HAP-1 (cell line): Measurements from ENCODE around the gene PGLYRP2.

ENCODE experiments used
- DNase-seq, 2 experiments: peaks; one replicate each; pipeline ENCODE4 v3.0.0-alpha.2; 2016 to 2020; ENCODE audit warnings: low spot score in 2 of 2
- H3K27me3 ChIP-seq: fragments of 250-450 bp; sonication (Bioruptor Pico); 2 replicates; pipeline ENCODE4 v1.5.1; 2020; ENCODE audit warnings: low read depth, mild to moderate bottlenecking, moderate library complexity
- H3K36me3 ChIP-seq: fragments of 250-450 bp; sonication (Bioruptor Pico); replicated peaks from 2 replicates; pipeline ENCODE4 v1.5.1; 2020; ENCODE audit warnings: mild to moderate bottlenecking
- H3K4me1 ChIP-seq: fragments of 250-450 bp; sonication (Bioruptor Pico); 2 replicates; pipeline ENCODE4 v1.5.1; 2020; ENCODE audit warnings: mild to moderate bottlenecking
- H3K4me3 ChIP-seq: fragments of 250-450 bp; sonication (Bioruptor Pico); 2 replicates; pipeline ENCODE4 v1.5.1; 2020; ENCODE audit warnings: mild to moderate bottlenecking, moderate library complexity
- H3K9me3 ChIP-seq: fragments of 250-450 bp; sonication (Bioruptor Pico); 2 replicates; pipeline ENCODE4 v1.5.1; 2020; ENCODE audit warnings: mild to moderate bottlenecking, moderate library complexity
- in situ Hi-C: fragments of 300-500 bp; cut with MboI; formaldehyde crosslinking; loops from 3 replicates; pipeline ENCODE4 v1.14.3; 2020; ENCODE audit warnings: low sequenced_read_pairs, inconsistent platforms, mixed read lengths

Gene PGLYRP2

GRCh38 chr19:15433519-15434069 is 45.7 kb downstream of the PGLYRP2 start:
- Histone ChIP-seq H3K27me3 (no peaks in the 10 kb centered on the region), H3K4me1 (peaks cover 6% of the 10 kb centered on the region; the same call in 1 of the 2 replicates), H3K36me3 (no peaks in the 10 kb centered on the region; the same call in none of the 2 replicates), H3K9me3 (no peaks in the 10 kb centered on the region), H3K4me3 (peak overlapping the region; percentile 65)
- in situ Hi-C loops, result no loop called here
- no peak for DNase-seq

- in situ Hi-C loops, result no loop called here
- H3K27me3 ChIP-seq, result no peaks in the 10 kb centered on the region
- H3K4me3 ChIP-seq, result peak overlapping the region; percentile 65
- peaks cover 6% of the 10 kb centered on the region; the same call in 1 of the 2 replicates for H3K4me1 ChIP-seq
- H3K36me3 ChIP-seq, result no peaks in the 10 kb centered on the region; the same call in none of the 2 replicates
- peak; percentile 73 to 95 for DNase-seq
- no peaks in the 10 kb centered on the region for H3K9me3 ChIP-seq
These were observed 46.4 kb downstream of the PGLYRP2 start for GRCh38 chr19:15432629-15433518.

- peak in 1 of 2 experiments; percentile 32 for DNase-seq
- Histone ChIP-seq H3K4me1 (peaks cover 6% of the 10 kb centered on the region; the same call in 1 of the 2 replicates), H3K4me3 (peak overlapping the region; percentile 83), H3K36me3 (peaks cover 8% of the 10 kb centered on the region), H3K27me3 (no peaks in the 10 kb centered on the region), H3K9me3 (no peaks in the 10 kb centered on the region)
- in situ Hi-C loops, result no loop called here
These were observed 47.2 kb downstream of the PGLYRP2 start for GRCh38 chr19:15432018-15432494.

GRCh38 chr19:15431396-15432017 is 47.8 kb downstream of the PGLYRP2 start:
- Histone ChIP-seq H3K9me3 (no peaks in the 10 kb centered on the region), H3K4me3 (peak overlapping the region; percentile 83), H3K36me3 (peaks cover 13% of the 10 kb centered on the region), H3K4me1 (peaks cover 6% of the 10 kb centered on the region; the same call in 1 of the 2 replicates), H3K27me3 (no peaks in the 10 kb centered on the region)
- no peak for DNase-seq
- in situ Hi-C loops, result no loop called here

GRCh38 chr19:15430526-15431120 is 48.7 kb downstream of the PGLYRP2 start:
- peak overlapping the region; percentile 83; the same call in 1 of the 2 replicates for H3K4me3 ChIP-seq

GRCh38 chr19:15429825-15430467 is 49.4 kb downstream of the PGLYRP2 start:
- no peak for DNase-seq
- peaks cover 6% of the 10 kb centered on the region; the same call in 1 of the 2 replicates for H3K4me1 ChIP-seq
- H3K9me3 ChIP-seq, result no peaks in the 10 kb centered on the region
- no peak overlapping the region for H3K4me3 ChIP-seq
- in situ Hi-C loops, result loop anchor here (5.0 kb wide), 1 partner anchor 127 kb away; no protein-coding TSS in a partner anchor
- no peaks in the 10 kb centered on the region for H3K27me3 ChIP-seq
- H3K36me3 ChIP-seq, result peaks cover 25% of the 10 kb centered on the region

More at GRCh38 chr19:15430526-15431120, 48.7 kb downstream of the PGLYRP2 start:
- no peaks in the 10 kb centered on the region for H3K27me3 ChIP-seq
- no peaks in the 10 kb centered on the region for H3K9me3 ChIP-seq
- H3K4me1 ChIP-seq, result peaks cover 6% of the 10 kb centered on the region; the same call in 1 of the 2 replicates
- in situ Hi-C loops, result no loop called here
- H3K36me3 ChIP-seq, result peaks cover 20% of the 10 kb centered on the region
- DNase-seq, result no peak

GRCh38 chr19:15428956-15429824 is 50.1 kb downstream of the PGLYRP2 start:
- H3K27me3 ChIP-seq, result no peaks in the 10 kb centered on the region
- no peaks in the 10 kb centered on the region for H3K9me3 ChIP-seq
- no peak overlapping the region for H3K4me3 ChIP-seq
- H3K36me3 ChIP-seq, result peaks cover 33% of the 10 kb centered on the region
- in situ Hi-C loops, result loop anchor here (5.0 kb wide), 1 partner anchor 128 kb away; no protein-coding TSS in a partner anchor
- no peak for DNase-seq
- H3K4me1 ChIP-seq, result peaks cover 6% of the 10 kb centered on the region; the same call in 1 of the 2 replicates

- H3K4me1 ChIP-seq, result peaks cover 6% of the 10 kb centered on the region; the same call in 1 of the 2 replicates
- in situ Hi-C loops, result loop anchor here (5.0 kb wide), 1 partner anchor 129 kb away; no protein-coding TSS in a partner anchor
- H3K27me3 ChIP-seq, result no peaks in the 10 kb centered on the region
- no peak overlapping the region for H3K4me3 ChIP-seq
- H3K36me3 ChIP-seq, result peaks cover 44% of the 10 kb centered on the region
- H3K9me3 ChIP-seq, result no peaks in the 10 kb centered on the region
- no peak for DNase-seq
These were observed 51.3 kb downstream of the PGLYRP2 start for GRCh38 chr19:15427991-15428471.

- Histone ChIP-seq H3K36me3 (peaks cover 48% of the 10 kb centered on the region), H3K27me3 (no peaks in the 10 kb centered on the region), H3K4me3 (no peak overlapping the region), H3K9me3 (no peaks in the 10 kb centered on the region), H3K4me1 (peaks cover 6% of the 10 kb centered on the region; the same call in 1 of the 2 replicates)
- no peak for DNase-seq
- in situ Hi-C loops, result loop anchor here (5.0 kb wide), 1 partner anchor 130 kb away; no protein-coding TSS in a partner anchor
These were observed 52.0 kb downstream of the PGLYRP2 start for GRCh38 chr19:15427350-15427700.

GRCh38 chr19:15426485-15427349 is 52.6 kb downstream of the PGLYRP2 start:
- peaks cover 6% of the 10 kb centered on the region; the same call in 1 of the 2 replicates for H3K4me1 ChIP-seq
- no peak for DNase-seq
- no peak overlapping the region for H3K4me3 ChIP-seq
- H3K9me3 ChIP-seq, result no peaks in the 10 kb centered on the region
- H3K36me3 ChIP-seq, result peaks cover 48% of the 10 kb centered on the region
- in situ Hi-C loops, result loop anchor here (5.0 kb wide), 1 partner anchor 131 kb away; no protein-coding TSS in a partner anchor
- H3K27me3 ChIP-seq, result no peaks in the 10 kb centered on the region

GRCh38 chr19:15425321-15425950 is 53.9 kb downstream of the PGLYRP2 start:
- in situ Hi-C loops, result loop anchor here (5.0 kb wide), 1 partner anchor 132 kb away; no protein-coding TSS in a partner anchor
- H3K36me3 ChIP-seq, result peaks cover 48% of the 10 kb centered on the region

More at GRCh38 chr19:15425321-15425950, 53.9 kb downstream of the PGLYRP2 start:
- H3K27me3 ChIP-seq, result no peaks in the 10 kb centered on the region
- no peak overlapping the region for H3K4me3 ChIP-seq
- no peaks in the 10 kb centered on the region for H3K4me1 ChIP-seq
- H3K9me3 ChIP-seq, result no peaks in the 10 kb centered on the region
- DNase-seq, result no peak
